HG02884 (cell line): ENCODE results near the gene DNAJC21.
"Not testable (repeated sequence)": the region's sequence is repeated elsewhere in the genome, so short reads cannot be mapped to it uniquely, and the experiment has no call there.

Experiments
- ATAC-seq: cut with Tn5 transposase; IDR thresholded peaks from one replicate; pipeline ENCODE4 v1.9.1; 2021; ENCODE audit warnings: mild to moderate bottlenecking, moderate library complexity; ENCODE audit not compliant: unreplicated experiment

The DNAJC21 gene

DNA sequence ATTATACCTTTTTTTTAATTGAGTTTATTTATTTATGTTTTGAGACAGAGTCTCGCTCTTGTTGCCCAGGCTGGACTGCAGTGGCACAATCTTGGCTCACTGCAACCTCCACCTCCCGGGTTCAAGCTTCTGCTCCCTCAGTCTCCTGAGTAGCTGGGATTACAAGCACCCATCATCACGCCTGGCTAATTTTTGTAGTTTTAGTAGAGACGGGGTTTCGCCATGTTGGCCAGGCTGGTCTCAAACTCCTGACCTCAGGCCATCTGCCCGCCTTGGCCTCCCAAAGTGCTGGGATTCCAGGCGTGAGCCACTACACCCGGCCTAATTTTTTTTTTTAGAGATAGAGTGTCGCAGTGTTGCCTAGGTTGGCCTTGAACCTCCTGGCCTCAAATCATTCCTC, 6.1 kb upstream of the DNAJC21 start:
- not testable (repeated sequence) for ATAC-seq

DNA sequence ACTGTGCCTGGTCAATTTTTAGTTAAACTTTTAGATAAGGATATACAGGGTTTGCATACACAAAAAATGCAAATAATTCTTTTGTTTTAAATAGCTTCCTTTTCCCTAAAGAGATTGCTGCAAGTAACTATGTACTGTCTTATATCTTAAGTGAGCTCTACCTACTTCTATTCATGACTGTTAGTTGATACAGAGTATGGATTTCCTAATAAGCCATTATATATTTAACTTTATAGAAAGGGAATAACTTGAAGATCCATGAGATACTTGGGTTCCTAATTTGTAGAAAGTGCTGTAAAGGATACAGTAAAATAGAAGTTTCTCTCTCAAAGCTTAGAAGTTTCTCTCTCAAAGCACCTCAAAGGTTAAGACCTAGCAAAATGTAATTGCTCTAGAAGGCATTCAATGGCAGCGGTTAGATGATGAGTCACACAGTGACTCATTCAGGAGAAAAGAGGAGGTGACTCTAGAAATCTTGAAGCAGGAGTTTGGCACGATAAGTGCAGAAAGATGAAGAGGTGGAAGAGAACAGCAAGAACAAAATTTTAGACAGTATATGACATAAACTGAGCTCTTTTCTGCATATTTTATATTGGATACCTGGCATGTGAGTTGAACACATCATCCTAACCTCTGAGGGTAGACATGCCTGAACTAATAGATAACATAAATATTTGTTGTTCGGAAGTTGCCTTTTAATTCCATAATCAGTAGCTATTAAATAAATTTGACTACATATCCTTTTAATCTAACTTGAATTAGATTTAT, 5.5 kb upstream of the DNAJC21 start:
- peak; percentile 82 for ATAC-seq

DNA sequence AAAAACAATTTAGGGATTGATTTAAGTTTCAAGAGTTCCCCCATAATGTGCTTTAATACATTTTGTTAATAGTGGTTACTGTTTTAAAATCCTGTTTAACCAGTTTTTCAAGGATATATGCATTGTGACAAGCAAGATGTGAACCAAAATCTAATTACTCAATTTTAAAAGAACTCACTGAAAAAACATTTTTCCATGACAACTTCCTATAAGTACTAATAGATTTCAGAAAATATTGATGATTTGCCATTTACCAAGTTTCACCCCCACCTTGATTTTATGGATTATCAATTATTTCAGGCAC, 4.9 kb upstream of the DNAJC21 start:
- ATAC-seq, result no peak

DNA sequence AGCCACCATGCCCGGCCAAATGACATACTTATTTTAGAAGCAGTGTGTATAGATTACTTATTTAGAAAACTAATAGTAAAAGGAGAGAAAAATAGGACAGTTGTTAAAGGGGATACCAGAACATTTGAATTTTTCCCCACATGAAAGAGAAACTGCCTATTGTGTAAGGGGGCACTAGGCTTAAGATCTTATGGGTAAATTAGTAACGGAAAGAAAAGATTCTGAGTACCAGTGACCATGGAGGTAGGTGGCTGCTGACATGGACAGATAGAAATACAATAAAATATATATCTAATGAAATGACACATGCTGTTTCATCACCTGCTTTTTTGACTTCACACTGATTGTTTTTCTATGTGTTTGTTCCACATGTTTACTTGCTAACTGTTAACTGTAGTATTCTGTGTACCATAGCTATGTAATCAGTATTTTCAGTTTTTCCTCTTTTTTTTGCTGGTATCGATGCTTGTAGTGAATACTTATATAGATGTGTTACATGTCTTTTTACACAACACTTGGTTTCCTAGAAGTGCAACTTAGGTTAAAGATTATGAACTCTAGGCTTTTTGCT, 3.0 kb upstream of the DNAJC21 start:
- no peak for ATAC-seq

DNA sequence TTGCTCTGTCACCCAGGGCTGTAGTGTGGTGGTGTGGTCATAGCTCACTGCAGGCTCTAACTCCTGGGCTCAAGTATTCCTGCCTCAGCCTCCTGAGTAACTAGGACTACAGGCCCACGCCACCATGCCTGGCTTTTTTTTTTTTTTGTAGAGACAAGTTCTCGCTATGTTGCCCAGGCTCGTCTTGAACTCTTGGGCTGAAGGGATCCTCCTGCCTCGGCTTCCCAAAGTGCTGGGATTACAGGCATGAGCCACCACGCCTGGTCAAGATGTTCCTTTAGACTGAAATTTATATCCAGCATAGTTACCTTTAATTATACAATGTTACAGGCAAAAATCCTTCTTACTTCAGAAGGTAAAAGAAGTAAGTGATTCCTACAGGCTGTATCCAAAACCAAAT, 1.6 kb upstream of the DNAJC21 start:
- ATAC-seq, result no peak

DNA sequence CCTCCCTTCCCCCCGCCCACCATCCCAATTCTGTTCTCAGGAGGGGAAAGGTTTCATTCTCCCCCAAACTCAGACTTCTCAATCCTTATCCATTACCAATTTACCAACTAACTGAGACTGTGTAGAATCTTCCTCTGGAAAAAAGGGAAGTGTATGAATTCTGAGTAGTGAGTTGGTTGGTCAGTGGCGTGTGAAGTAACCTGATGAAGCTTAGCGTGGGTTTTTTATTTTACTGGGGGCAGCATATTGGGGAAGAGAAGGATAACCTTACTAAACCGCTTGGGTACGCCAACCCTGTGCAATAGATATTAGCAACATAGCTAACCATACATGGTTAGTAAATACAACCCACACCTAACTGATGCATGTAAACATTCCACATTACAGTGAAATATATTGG, 1.1 kb upstream of the DNAJC21 start:
- no peak for ATAC-seq

DNA sequence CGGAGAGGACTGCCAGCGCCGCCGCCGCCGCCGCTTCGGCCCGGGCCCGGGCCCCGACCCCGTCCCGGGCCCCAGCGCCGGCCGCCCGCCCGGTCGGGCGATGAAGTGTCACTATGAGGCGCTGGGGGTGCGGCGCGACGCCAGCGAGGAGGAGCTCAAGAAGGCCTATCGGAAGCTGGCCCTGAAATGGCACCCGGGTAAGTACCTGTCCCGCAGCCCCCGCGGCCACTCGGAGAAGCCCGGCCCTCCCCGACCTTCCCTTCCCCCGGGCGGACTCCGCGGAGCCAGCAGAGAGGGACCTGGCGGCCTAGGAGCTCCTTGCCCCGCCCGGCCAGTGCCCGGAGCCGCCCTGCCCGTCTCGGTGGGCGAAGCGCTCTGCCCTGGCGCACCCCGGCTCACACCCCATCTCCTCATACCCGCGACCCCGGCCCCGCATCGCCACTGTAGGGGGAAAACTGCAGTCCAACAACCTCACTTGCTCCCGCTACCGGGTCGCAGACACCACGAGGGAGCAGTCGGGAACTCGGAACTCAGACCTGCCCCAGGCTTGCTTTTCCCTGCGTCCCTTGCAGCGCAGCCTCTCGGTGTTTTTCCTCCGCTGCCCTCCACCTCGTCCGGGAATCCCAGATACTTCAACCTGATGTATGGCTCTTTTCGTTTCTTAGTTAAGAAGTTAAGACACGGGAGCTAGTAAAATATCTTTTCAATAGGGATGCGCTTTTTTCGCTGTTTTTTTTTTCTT, 532 bp downstream of the DNAJC21 start:
- ATAC-seq, result peak; percentile 73

DNA sequence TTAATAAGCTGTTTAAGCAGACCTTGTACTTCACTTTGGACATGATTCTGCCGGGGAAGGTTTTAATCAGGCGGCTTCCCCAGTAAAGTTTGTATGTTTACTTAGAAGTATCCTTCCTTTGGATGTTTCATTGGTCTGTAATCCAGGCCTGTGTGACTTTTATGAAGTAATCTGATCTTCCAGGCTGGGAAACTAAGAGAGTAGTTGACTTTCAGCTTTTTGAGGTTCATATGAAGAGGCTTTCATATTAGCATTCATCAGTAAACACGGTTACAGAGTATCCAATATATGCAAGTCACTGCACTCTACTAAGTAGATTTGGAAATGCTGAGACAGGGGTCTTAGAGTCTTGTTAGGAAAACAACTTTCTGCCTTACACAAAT, 1.1 kb downstream of the DNAJC21 start:
- ATAC-seq, result no peak

DNA sequence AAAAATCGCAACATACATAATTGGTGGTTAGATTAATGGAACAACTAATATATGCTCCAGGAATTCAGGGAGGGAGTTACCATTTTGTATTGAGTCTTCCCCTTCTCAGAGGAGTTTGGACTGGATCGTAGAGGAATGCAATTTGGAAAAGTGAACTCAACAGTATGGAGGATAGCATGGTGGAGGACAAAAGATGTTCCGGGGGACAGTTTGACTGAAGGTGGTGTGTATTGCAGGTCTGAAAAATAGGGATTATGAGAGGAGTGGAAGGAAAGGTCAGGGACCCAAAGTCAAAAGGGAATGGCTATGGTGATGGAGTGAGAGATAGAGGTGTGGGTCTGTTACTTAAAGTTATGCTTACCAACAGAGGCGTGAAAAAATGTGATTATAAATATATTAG, 1.5 kb downstream of the DNAJC21 start:
- no peak for ATAC-seq

DNA sequence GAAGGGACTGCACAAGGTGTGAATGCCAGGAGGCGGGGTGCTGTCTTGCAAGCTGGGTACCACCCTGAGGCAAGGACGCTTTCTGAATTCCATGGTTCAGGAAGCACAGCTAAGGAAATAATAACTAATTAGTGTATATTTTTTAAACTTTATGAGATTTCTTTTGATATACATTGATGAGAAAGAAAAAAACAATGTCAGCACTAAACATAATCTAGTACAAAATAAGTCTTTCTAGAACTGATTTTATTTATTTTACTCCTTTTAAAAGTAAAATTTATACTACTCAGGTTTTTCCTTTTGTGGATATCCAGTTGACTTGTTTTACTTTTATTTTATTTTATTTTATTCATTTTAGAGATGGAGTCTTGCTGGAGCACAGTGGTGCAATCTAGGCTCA, 3.6 kb downstream of the DNAJC21 start:
- no peak for ATAC-seq

DNA sequence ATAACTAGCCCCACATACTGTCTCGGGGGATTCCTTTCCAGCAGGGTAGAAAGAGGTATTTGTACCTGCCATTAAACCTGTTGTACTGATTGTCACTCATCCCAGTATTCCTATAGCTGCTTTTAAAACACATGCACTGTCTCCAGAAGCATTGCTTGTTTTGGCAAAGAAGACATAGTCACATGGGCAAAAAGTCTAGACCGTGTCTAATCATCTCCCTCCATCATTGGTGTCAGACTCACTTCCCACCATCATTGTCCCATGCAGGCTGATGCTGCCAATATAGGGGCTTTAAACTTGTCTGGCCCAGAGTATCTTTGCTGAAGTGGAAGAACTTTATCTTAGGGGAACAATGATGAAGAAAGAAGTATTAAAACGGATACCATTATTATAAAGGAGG, 12.6 kb downstream of the DNAJC21 start:
- no peak for ATAC-seq

DNA sequence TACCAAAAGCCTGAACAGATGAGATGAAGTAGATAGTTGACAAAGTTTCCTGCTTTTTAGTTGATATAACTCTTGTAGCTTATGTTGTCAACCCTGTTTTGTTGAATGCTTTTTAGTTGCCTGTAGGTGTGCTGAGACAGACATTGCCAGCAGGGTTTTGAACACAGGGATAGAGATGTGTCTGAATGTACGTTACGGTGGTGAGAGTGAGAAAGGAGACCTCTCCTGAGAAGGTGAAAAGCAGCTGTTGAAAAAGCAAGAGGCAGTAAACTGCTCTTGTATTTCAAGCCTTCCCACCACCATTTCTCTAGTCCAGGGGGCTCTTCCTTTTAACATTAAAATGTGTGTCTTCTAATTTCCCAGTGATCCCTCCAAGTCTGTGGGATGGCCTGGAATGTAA, 14.7 kb downstream of the DNAJC21 start:
- no peak for ATAC-seq

DNA sequence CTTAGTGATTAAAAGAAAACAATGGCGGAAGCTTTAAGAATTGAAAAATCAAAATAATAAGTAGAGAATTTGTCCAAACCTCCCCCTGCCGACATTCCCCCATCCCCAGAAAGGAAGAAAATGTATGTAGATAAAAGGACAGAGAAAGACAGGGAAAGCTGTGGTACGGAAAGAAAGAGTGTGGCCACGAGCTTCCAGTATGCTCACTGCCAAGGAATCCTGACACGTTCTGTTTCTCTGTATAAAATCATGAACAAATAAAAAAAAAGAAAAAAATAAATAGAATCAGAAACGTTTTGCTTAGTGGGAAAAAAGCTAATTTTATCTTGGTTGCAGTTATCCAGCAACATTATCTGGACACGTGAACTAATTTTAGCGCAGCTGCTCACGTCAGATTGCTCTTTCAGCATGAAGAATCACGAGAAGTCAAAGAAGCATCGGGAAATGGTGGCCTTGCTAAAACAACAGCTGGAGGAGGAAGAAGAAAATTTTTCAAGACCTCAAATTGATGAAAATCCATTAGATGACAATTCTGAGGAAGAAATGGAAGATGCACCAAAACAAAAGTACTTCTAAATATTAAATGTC, 15.2 kb downstream of the DNAJC21 start:
- ATAC-seq, result no peak

DNA sequence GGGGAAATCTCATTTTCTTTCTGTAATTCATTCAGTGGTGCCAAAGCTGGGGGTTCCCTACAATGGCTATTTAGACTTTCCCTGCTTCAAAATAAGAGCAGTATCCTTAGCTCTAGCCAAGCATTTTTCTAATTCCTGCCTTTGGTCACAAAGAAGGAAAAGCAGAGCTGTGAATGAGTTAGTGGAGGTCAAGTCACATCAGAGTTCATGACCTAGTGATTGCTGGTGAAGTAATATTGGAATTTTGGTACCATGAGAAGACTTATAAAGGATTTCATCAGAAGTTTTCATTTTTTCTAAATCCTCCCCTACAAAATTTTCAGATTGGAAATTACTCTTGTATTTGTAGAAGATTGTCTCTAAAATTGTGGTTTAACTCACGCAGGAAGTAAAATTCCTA, 28.0 kb downstream of the DNAJC21 start:
- ATAC-seq, result no peak

DNA sequence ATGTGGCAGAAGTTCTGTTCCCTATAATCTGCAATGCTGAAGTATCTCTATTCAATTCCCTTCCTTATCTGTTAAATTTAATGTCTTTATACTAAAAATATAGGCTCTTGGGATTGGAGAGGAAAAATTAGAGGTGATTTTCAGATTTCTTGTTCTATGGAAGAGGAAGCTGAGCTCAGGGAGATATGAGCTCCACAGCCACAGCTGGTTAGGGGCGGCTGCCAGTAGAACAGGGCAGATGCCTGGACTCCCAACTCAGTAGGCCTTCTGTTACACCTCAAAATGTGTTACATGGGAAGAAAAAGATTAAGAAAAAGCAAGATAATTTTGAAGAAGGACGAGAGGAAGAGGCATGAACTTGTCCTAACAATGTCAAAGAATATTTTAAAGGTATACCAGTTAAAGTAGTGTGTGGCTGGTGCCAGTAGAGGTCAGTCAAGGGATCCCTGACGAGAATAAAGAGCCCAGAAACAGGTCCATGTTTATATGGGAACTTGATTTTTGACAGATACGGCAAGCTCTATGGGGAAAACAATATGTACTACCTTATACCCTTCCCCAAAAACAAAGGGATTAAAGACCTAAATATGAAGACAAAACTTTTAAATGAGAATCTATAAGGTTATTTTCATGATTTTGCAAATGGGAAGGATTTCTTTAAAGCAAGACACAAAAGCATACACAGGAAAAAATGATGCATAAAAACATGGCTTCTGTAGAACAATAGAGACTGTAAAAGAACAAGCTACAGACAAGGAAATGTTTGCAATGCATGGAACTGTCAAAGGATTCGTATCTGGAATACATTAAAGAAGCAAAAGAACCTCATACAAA, 28.7 kb downstream of the DNAJC21 start:
- ATAC-seq, result peak; percentile 32

DNA sequence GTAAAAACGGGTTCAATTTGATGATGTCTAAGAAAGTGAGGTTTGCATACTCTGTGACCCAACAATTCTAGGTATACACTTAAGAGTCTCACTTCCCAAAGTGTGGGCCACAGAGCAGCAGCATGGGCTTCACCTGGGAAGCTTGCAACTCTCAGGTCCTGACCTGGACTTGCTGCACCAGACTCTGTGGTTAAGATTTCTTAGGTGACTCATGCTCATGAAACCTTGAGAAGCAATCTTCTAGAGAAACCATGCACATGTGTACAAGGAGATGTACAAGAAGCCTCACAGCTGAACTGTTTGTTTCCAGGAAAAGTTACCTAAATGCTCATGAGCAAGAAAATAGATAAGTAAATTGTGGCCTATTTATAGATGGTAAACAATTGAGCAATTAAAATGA, 30.0 kb downstream of the DNAJC21 start:
- peak; percentile 98 for ATAC-seq

DNA sequence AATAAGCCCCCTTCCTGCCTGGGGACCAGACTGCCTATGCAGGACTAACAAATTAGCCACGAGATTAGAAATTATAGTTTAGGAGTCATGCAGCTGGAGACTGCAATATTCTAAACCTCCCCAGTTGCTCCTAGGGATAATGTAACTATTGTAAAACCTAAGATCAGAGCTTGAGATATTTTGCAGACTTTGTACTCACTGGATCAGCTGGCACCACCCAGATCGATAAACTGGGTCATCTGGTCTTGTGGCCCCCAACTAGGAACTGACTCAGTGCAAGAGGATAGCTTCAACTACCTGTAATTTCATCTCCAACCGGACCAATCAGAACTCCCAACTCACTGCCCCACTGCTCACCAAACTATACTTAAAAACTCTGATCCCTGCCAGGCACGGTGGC, 38.2 kb downstream of the DNAJC21 start:
- no peak for ATAC-seq

DNA sequence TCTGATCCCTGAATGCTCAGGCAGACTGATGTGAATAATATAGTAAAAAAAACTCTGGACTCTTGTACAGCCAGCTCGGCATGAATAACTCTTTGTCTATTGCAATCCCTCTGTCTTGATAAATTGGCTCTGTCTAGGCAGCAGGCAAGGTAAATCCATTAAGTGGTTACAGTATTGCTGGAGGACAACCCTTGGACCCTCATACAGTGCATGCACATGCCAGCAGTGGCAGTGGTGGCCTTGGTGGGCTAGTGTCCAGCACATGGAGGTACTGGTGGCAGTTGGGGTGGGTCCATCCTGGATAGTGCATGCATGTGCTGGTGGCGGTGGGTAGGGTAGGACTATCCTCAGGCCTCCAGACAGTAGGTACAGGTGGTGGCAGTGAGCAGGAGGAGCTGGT, 38.9 kb downstream of the DNAJC21 start:
- ATAC-seq, result no peak

DNA sequence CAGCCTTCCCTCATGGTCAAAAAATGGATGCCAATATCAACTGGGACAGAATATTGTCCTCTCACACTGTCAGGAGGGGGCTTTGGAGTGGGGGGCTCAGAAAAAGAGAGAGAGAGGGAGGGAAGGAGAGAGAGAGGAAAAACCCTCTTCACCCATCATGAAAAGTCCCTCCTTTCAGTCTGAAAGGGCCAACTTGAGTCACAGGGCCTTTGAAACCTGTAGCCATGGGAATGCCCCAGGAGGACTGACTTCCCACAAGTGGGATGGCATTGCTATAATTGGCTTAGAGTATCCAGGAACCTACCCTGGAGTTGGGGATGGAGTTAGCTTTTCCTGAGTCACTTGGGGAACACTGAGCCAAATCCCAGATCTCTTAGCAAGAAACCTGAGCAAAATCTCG, 41.2 kb downstream of the DNAJC21 start:
- no peak for ATAC-seq

DNA sequence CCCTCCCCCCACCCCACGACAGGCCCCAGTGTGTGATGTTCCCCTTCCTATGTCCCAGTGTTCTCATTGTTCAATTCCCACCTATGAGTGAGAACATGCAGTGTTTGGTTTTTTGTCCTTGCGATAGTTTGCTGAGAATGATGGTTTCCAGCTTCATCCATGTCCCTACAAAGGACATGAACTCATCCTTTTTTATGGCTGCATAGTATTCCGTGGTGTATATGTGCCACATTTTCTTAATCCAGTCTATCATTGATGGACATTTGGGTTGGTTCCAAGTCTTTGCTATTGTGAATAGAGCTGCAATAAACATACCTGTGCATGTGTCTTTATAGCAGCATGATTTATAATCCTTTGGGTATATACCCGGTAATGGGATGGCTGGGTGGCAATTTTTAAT, 42.3 kb downstream of the DNAJC21 start:
- ATAC-seq, result not testable (repeated sequence)

DNA sequence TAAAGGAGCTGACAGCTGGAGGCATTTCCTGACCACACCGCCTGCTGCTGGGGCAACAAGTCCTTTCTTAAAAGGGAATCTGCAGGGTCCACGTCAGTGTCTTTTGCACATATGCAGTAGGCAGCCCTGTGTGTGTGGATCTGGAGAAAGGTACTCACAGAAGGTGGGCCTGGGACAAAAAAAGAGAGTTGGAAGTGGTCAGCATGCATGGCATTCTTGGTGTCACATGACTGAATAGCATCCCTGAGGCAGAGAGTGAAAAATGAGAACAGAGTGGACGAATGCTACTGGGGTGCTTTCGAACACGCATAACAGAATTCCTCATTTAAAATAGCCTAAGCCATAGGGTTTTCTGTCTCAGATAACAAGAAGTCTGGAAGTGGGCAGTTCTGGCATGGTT, 47.0 kb downstream of the DNAJC21 start:
- ATAC-seq, result no peak
